GM21619 (cell line): ENCODE results near the gene IFNA21.
"Not testable (repeated sequence)": the region's sequence is repeated elsewhere in the genome, so short reads cannot be mapped to it uniquely, and the experiment has no call there.

Experiments used
- ATAC-seq: cut with Tn5 transposase; IDR thresholded peaks from one replicate; pipeline ENCODE4 v1.9.1; 2021; ENCODE audit not compliant: unreplicated experiment

The IFNA21 gene

DNA sequence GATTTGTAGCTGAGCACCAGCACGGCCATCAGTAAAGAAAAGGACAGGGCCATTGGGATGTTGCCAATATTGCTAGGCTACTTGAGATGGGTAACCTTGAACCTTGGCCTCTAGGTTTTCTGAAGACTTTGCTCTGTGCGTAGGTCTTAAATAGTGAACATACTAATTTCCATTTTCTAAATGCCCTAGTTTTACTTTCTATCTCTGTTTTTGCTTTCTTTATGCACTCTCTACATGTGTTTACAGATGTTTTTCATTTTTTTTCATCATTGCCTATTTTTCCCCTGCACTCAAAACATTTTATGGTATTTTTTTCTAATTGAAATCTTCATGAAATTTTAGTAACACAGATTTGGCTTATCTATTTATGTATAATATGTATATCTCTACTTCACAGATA lies at the start of gene IFNA21:
TSS of gene IFNA21 (minus strand) at position 101 of the 400 bp plus-strand sequence. CDS start at position 53, 48 bp downstream.
- not testable (repeated sequence) for ATAC-seq

GRCh38 chr9:21213411-21214326 lies 47.2 kb upstream of the IFNA21 start:
- peak; percentile 67 for ATAC-seq

DNA sequence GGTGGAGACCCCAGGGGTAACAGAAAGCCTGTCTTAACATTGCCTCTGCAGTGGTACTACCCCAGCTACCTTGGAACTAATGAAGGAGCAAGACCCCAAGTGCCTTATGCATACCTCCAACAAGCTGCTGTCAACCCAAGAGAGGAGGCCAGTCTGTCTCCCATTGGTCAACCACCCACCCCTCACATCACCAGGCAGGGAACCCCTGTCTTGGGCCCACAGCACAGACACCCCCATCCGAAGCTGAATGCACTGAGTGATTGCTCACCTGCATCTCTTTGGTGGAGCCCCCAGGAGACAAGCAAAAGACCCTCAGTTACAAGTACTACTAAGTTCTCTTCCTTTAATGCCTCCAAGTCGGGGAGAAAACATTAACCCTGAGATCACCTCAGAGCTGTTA lies 45.7 kb upstream of the IFNA21 start:
- not testable (repeated sequence) for ATAC-seq

GRCh38 chr9:21210782-21211181 lies 44.3 kb upstream of the IFNA21 start:
- not testable (repeated sequence) for ATAC-seq

DNA sequence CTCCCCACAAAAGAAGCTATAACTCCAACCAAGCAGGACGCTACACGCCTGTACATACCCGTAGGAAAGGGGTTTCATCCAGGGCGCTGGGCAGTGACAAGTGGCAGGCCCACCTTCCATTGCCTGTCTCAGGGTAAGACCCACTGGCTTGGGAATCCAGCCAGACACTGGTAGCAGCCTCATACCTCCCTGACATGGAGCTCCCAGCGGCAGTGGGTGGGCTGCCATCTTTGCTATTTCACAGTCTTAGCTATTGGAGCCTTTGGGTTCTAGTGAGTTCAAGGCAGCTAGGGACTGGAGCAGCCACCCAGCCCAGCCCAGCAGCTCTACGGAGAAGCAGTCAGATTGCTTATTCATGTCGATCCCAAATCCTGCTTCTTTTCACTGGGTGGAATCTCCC lies 43.9 kb upstream of the IFNA21 start:
- ATAC-seq: no peak

DNA sequence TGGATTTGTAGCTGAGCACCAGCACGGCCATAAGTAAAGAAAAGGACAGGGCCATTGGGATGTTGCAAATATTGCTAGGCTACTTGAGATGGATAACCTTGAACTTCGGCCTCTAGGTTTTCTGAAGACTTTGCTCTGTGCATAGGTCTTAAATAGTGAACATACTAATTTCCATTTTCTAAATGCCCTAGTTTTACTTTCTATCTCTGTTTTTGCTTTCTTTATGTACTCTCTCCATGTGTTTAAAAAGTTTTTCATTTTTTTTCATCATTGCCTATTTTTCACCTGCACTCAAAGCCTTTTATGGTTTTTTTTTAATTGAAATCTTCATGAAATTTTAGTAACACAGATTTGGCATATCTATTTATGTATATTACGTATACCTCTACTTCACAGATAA lies 40.6 kb upstream of the IFNA21 start, which contains the start of gene IFNA10:
TSS of gene IFNA10 (minus strand) at position 101 of the 400 bp plus-strand sequence. CDS start at position 55, 46 bp downstream.
- not testable (repeated sequence) for ATAC-seq

DNA sequence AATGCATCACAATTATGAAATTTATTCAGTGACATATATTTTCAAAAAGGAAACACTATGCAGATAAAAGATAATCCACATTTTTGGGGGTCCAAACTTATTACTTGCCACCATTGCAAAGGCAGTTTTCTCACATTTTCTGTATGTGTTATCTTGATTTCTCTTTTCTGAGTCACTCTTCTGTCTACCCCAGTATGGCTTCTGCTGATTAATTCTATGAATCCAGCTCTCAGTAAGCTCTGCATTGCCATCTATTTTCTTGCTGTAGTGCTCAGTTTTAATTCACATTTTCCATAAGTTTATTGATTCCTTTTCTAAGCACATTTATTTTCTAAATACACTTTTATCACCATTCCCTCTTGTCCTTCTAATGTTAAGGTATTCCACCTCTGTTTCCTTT lies 38.7 kb upstream of the IFNA21 start:
- ATAC-seq: no peak

GRCh38 chr9:21202105-21202504 lies 35.6 kb upstream of the IFNA21 start, which contains the start of gene IFNA7:
Gene IFNA7, minus strand, starts transcription at chr9:21202205. Its CDS starts 40 bp downstream, at chr9:21202165.
- ATAC-seq: not testable (repeated sequence)

GRCh38 chr9:21194867-21195776 lies 28.7 kb upstream of the IFNA21 start:
- ATAC-seq: peak; percentile 94

DNA sequence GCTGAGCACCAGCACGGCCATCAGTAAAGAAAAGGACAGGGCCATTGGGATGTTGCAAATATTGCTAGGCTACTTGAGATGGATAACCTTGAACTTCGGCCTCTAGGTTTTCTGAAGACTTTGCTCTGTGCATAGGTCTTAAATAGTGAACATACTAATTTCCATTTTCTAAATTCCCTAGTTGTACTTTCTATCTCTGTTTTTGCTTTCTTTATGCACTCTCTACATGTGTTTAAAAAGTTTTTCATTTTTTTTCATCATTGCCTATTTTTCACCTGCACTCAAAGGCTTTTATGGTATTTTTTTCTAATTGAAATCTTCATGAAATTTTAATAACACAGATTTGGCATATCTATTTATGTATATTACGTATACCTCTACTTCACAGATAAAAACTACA lies 21.0 kb upstream of the IFNA21 start, which contains the start of gene IFNA4:
TSS of gene IFNA4 (minus strand) at position 101 of the 400 bp plus-strand sequence. CDS start at position 45, 56 bp downstream.
- not testable (repeated sequence) for ATAC-seq

DNA sequence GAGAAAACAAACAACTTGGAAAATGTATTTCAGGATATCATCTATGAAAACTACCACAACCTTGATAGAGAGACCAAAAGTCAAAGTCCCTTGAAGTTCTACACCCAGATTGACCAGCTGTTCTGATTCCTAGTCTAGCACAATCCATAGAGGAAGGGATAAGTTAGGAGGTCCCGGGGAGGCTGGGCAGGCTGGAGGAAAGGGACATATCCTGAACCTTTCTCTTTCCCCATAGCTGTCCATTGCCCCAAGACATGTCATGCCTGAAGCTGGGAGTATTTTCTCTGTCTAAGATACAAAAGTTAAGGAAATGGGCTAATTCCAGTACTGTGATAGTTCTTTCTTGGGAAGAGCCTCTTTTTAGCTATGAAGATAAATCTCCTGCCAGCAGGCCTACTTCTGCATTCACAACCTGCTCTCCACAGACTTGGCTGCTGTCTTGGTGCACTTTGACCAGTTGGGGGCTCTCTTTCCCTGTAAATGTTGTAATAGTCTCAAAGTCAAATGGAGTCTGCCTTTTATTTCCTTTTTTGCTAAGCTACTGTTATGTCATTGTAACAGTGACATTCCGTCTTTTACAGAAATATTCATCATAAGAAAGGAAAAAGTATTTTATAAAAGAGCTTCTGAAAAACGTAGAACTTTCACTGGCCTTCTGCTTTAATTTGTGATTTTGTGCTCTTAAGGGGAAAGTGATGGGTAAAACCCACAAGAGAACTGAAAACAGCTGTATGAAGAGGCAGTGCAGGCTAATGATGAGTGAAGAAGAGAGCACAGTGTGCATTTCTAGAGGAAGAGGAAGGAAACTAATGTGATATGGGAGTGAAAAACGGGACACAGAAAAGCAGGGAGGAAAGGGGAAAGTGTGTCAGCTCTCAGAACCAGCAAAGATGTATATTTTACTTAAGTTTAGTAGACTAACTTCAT lies 16.6 kb upstream of the IFNA21 start:
- ATAC-seq: peak; percentile 93

DNA sequence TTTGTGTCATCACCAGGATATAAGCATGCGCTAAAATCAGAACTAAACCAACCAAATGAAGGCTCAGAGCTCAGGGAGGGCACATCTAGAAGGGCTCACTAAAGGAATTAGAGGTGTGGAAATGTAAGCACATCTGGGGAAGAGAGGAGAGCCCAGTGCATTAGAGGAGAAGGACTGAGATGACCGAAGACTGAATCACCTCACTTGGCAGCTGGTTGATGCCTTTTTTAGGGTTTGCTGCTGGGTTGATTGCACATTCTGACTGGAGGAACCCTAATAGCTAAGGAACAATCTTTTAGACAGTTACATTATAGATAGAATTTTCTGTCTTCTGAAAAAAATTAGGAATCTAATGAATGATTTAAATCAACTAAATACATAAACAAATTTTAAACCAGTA lies 8.2 kb upstream of the IFNA21 start:
- ATAC-seq: no peak

DNA sequence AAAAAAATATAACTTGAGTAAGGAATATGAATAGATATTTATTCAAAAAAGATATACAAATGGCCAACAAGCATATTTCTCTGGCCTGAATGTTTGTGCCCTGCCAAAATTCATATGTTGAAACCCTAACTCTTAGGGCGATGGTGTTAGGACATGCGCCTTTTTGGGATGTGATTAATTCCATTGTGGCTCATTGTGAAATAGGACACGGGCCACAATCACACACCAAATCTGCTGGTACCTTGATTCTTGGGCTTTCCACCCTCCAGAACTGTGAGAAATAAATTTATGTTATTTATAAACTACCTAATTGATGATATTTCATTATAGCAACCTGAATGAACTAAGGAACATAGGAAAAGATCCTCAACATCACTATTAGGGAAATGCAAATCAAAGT lies 5.7 kb upstream of the IFNA21 start:
- no peak for ATAC-seq

DNA sequence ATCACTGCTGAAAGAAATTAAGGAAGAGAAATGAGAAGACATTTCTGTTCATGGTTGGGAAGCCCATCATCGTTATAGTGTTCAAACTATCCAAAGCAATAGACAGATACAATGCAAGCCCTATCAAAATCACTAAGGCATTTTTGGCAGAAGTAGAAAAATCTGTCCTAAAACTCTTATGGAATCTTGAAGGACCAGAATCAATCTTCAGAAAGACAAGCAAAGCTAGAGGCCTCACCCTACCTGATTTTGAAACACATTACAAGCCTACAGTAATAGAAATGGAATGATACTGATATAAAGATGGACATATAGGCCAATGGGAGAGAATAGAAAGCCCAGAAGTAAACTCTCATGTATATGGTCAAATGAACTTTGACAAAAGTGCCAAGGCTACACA lies 4.9 kb upstream of the IFNA21 start:
- no peak for ATAC-seq

DNA sequence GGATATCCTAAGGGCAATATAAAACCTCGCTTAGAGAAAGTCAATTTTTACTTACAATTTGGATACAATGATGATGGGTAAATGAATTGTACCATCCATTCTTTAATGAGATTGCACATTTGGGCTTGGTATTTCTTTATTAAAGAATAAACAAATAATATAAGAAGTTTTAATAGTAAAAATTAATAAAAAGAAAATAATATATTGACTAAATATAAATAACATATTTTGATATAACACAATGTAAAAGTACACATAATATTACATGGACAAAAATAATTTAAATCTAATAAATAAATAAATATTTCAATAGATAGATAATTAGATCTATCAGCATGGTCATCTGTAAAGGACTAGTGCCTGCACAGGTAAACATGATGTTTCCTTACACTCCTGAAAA lies 944 bp downstream of the IFNA21 start:
- ATAC-seq: no peak

DNA sequence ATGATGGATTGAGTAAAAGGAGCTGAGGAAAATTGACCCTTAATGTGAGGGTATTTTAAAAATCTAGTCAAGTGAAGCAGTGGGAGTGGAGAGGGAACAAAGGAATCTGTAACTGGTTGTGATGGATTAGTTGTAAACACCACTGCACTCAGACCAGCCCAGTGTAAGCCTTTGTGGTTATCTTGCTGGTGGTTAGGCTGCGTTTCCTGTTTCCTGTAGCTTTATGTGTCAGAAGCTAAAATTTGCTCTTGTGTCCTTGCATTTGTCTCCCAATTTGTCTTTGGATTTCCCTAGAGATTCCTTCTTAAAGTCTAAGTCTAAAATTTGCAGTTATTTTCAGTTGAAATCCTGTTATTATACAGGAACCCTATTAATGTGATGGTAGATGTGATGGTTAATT lies 6.3 kb downstream of the IFNA21 start:
- peak; percentile 95 for ATAC-seq

DNA sequence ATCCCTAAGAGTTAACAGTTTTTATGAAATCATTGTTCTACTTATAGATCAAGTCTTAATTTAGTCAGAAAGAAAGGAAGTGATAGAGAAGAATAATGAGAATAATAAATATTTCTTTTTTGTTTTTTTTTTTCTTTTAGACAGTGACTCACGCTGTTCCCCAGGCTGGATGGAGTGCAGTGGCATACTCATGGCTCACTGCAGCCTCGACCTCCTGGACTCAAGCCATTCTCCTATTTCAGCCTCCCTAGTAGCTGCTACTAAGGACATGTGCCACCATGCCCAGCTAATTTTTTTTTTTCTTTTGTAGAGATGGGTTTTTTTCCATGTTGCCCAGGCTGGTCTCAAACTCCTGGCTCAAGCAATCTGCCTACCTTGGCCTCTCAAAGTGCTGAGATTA lies 11.0 kb downstream of the IFNA21 start:
- ATAC-seq: no peak

GRCh38 chr9:21154018-21154608 lies 12.3 kb downstream of the IFNA21 start:
- peak; percentile 86 for ATAC-seq

GRCh38 chr9:21153336-21154017 lies 13.0 kb downstream of the IFNA21 start:
- ATAC-seq: peak; percentile 29
